ENCODE measurements around the gene ZSCAN5A.
"Not testable (repeated sequence)": the region's sequence is repeated elsewhere in the genome, so short reads cannot be mapped to it uniquely, and the experiment has no call there.

ZSCAN5A gene

DNA sequence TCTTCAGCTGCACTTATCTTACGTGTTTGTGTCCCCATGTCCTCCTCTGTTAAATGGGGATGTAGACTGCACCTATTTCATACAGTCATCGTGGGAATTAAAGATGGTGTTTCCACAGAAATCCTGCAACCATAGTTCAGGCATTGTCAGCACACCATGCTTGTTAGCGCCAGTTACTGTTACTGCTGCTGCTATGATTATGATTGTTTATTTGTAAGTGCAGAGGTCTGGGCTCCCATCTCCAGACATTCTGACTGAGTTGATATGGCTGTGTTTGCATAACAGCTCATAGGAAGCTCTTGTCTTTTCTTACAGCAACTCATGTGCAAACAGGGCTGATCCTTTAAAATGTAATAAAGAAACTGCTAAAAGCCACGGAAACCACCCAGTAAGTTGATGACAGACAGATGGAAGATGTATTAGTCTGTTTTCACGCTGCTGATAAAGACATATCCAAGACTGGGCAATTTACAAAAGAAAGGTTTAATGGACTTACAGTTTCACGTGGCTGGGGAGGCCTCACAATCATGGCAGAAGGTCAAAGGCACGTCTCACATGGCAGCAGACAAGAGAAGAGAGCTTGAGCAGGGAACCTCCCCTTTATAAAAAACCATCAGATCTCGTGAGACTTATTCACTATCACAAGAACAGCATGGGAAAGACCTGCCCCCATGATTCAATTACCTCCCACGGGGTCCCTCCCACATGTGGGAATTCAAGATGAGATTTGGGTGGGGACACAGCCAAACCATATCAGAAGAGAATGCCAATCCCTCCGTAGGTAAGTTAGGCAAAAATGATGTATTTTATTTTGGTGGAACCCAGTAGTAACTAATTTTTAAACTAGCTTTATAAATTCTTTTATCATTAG lies 1.6 kb downstream of the ZSCAN5A start:
- no peak for FAIRE-seq

DNA sequence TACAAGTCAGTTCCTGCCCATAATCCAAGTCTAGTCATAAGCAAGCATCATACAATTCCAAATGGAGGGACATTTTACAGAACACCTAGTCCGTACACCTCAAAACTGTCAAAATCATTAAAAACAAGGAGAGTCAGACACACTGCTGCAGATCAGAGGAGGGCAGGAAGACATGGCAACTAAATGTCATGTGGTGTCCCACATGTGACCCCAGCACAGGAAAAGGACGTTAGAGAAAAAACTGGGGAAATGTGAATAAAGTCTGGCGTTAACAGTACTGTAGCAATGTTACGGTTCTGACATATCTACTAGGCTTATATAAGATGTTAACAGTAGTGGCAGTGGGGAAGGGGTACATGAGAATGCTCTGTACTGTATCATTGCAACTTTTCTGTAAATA lies 2.3 kb downstream of the ZSCAN5A start:
- no peak for FAIRE-seq

DNA sequence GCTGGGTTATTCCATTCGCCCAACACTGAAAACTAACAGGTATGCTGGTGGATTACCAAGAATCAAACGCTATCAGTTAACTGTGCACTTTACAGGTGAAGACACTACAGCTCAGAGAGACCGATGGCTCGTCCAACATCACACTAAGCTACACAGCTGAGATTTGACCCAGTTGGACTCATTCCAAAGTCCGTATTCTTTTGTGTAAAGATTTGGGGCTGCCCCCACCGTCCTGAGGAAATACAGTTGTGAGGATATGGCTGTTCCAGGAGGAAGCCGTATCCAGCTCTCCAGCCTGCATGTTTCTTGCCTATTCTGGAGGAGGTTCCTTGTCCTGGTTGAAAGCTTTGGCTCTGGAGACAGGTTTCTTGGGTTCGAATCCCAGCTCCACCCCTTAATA lies 4.2 kb downstream of the ZSCAN5A start:
- no peak for FAIRE-seq

DNA sequence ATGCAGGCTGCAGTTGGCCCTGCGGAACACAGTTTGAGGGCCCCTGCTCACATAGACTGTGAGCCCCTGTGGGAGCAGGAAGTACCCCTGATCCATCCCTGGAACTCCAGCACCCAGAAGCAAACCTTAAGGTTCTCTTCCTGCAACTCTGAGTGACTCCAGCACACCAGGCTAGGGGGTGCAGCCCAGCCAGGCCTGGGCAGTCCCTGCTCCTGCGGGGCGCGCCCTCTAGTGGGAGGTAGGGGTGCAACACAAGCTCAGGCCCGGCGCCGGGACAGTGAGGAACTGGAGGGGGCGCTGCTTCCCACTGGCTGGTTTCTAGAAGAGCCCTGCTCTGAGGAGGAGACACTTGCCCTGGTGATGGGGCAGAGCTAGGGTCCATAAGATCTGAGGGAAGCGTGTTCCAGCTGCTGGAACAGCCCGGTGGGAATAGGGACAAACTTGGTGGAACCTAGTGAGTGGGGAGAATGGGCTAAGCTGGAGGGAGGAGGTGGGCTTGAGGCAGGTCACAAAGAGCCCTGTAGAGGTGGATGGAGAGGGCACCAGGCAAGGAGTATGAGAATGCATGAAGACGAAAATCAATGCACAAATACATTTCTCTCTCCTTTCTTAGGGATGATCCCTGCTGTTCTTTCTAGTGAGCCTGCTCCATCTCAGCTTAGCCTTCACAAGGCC lies 5.0 kb downstream of the ZSCAN5A start:
- no peak for FAIRE-seq

DNA sequence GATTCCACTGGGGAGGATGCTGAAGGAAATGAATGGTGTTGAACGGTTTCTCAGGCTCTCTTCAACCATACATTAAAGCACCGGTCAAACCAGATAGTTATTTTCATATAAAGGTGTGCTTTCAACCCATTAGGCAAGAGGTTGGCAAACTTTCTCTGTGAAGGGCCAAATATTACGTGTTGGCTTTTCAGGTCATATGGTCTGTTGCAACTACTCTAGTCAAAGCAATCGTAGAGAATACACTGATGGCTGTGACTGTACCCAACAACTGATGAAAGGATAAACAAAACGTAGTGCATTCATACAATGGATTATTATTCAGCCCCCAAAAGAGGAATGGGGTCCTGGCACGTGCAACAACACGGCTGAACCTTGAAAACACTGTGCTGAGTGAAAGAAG lies 5.8 kb downstream of the ZSCAN5A start:
- no peak for FAIRE-seq

DNA sequence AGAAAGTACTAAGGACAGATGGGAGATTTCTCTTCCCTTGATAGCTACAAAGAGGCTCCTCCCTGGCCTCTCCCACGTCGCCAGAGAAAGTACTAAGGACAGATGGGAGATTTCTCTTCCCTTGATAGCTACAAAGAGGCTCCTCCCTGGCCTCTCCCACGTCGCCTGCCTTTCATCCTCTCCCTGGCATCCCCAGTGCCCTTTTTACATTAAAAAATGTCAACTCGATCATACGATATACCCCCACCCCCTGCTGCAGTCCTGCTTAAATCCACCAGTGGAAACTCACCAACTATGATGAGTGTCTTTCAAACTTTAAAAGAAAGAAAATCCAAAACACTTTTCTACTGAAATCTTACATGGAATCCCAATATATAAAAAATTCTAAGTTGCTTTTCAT lies 7.6 kb downstream of the ZSCAN5A start:
- not testable (repeated sequence) for FAIRE-seq

DNA sequence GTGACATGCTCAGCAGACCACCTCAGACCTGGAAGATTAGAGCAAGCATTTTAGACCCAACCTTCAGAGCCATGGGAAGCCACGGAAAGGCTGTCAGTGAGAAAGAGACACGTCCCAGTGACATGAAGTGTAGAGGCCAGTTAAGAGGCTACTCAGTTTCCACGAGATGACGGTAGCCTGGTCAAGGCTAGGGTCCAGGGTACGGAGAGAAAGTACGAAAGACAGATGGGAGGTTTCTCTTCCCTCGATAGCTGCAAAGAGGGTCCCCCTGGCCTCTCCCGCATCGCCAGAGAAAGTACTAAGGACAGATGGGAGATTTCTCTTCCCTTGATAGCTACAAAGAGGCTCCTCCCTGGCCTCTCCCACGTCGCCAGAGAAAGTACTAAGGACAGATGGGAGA lies 8.6 kb downstream of the ZSCAN5A start:
- FAIRE-seq = no peak

DNA sequence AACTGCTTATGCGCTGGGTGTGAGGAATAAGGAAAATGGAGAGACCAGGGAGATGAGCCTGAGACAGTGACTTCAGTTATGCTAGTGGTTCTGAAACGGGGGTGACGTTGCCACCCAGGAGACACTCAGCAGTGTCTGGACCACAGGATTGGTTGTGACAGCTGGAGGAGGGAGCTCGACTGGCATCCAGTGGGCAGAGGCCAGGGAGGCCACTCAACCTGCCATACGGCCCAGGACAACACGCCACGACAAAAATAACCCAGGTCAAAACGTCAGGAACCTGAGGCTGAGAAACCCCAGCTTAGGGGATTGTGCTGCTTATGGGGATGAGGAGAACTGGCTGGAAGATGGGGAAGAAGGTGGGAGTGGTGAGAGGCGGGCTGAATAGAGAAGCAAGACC lies 10.4 kb downstream of the ZSCAN5A start:
- no peak for FAIRE-seq

DNA sequence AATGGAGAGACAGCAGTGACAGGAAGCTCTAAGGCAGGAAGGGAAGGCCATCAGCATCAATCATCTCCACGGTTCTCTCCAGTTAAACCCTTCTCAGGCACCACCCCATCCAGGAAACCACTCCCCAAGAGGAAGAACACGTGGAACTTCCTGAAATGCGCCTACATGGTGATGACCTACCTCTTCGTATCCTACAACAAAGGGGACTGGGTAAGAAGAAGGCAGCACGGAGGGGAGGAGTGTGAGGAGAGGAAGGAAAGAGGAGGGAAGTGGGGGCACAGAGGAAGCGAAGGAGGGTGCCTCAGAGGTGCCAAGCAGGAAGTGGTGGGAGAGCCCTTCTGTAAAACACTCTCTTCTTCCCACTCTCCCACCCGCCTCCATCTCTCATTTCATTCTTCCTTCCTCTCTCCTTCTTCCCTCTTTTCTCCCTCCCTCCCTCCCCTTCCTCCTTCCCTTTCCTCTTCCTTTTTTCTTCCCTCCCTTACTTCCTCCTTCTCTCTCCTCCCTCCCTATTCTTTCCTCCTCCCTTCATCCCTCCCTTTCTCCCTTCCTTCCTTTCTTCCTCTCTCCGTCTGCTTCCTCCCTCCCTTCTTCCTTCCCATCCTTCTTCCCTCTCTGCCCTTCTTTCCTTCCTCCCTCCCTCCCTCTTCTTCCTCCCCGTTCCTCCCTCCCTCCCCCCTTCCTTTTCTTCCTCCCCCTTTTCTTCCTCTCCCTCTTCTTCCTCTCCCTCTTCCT lies 12.6 kb downstream of the ZSCAN5A start:
- FAIRE-seq = no peak

DNA sequence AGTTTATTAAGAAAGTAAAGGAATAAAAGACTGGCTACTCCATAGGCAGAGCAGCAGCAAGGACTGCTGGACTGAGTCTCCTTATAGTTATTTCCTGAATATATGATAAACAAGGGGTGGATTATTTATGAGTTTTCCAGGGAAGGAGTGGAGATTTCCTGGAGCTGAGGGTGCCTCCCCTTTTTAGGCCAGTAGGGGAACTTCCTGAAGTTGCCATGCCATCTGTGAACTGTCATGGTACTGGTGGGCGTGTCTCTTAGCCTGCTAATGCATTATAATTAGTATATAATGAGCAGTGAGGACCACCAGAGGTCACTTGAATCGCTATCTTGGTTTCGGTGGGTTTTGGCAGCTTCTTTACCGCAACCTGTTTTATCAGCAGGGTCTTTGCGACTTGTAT lies 13.5 kb downstream of the ZSCAN5A start:
- FAIRE-seq = no peak

DNA sequence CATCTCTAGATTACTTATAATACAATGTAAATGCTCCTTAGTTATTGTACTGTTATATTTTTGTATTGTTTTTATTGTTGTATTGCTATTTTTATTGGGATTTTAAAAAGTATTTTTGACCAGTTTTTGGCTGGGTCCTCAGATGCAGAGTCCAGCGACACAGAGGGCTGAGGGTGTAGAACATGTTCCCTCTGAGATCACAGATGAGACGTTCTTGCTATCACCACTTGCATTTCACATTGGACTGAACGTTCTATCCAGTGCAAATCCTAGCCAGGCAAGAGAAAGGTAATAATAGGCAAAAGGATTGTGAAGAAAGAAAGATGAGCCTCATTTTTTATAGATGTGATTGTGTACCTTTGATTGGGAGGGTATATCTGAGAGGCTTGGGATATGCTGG lies 15.0 kb downstream of the ZSCAN5A start:
- FAIRE-seq = no peak

DNA sequence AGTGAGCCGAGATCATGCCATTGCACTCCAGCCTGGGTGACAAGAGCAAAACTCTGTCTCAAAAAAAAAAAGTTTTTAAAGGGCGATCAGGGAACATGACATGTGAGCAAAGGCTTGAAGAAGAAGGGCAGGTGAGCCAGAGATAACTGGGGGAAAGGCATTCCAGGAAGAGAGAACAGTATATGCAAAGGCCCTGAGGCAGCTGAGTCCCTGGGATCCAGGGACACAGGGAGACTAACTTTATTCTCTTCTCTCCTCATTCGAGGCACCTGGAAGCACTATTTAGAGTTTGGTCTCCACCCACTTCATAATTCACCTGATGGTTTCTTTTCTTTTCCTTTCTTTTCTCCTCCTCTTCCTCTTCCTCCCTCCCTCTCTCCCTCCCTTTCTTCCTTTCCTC lies 17.6 kb downstream of the ZSCAN5A start:
- no peak for FAIRE-seq

DNA sequence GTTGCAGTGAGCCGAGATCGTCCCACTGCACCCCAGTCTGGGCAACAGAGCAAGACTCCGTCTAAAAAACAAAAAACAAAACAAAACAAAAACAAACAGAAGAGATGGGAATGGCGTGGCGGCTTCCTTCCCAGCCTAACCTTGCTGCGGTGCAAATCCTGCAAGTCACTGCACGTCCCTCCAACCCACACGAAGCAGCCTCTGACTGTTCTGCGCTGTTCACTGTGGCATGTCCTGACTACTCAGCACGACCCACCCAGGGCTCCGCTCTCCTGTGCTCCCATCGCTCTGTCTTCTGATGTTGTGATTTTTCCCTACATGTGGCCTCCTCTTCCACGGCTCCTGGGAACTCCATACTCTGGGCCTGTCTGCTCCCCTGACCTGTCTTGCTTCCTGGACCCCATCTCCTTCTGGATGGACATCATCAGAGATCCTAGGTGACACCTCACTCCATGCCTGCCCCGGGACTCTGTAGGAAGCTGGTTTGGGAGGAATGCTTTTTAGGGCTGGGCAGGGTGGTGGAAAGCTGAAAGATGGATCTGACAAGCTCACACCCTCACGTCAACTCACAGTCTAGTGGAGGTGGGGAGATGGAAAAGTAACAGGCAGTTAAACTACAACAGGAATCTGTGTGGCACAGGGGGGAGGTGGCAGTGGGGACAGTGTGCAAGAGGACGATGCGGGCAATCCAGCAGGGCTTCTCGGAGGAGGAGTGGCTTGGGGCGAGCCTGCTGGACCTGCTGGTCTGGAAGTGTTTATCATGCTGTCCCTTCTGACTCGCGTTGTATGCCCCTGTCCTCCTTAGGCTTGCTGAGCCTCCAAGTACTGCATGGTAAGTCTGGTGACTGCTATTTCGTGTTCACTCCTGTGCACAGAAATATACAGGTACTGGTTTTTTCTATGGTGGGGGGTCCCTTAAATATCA lies 18.8 kb downstream of the ZSCAN5A start:
- no peak for FAIRE-seq

DNA sequence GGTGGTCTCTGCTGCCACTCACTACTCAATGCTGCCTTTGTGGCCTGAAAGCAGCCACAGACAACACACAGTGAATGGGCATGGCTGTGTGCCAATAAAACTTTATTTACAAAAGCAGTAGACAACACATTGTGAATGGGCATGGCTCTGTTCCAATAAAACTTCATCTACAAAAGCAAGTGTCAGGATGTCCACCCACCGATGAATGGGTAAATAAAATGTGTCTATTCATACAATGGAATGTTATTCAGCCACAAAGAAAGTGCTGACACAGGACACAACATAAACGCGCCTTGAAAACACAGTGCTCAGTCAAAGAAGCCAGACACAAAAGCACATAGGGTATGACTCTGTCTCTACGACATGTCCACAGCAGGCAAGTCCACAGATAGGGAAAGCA lies 20.1 kb downstream of the ZSCAN5A start:
- no peak for FAIRE-seq

DNA sequence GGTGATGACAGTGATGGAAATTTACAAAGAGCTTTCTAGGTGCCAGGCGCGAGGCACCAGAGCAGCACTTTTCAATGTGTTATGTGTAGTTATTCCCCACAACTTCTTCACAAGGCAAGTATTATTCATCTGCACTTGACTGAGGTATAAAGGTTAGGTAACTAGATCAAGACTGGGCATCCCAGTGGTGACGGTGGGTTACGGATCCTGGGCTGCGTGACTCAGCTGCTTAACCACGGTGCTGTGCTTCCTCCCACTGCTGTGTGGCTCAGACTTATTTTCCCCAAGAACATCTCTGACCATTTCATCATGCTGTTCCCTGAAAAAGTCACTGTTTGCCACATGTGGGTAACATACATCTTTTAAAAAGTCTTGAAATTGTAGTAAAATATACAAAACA lies 22.8 kb downstream of the ZSCAN5A start:
- no peak for FAIRE-seq

DNA sequence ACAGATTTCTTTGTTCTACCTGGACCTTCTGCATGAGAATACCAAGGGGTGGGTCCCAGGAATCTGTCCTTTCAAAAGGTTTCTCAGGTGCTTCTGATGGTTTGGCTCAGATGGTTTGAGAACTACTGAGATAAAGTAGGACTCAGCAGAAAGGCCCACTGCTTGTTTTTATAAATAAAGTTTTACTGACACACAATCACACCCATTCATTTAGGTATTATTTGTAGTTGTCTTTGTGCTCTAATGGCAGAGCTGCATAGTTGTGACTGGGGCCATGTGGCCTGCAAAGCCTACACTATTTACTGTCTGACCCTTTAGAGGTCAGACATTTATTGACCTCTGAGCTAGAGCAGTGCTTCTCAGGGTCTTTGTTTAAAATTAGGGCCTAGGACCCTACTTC lies 24.5 kb downstream of the ZSCAN5A start:
- FAIRE-seq = no peak

DNA sequence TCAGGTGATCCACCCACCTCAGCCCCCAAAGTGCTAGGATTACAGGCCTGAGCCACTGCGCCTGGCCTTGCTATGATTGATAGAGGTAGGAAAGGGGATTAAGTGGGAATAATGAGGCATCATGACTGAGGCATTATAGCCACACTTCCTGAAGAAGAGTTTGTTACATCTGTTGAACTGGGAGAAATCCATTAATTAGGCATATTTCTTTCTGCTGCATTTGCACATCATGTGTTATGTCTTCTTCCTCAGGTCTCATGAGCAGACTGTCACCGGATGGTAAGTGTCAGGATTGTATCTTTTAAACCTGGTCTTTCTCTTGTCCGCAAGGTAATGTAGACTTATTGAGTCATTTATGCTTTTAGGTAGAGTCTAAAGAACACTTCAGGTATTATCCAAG lies 29.9 kb downstream of the ZSCAN5A start:
- no peak for FAIRE-seq

DNA sequence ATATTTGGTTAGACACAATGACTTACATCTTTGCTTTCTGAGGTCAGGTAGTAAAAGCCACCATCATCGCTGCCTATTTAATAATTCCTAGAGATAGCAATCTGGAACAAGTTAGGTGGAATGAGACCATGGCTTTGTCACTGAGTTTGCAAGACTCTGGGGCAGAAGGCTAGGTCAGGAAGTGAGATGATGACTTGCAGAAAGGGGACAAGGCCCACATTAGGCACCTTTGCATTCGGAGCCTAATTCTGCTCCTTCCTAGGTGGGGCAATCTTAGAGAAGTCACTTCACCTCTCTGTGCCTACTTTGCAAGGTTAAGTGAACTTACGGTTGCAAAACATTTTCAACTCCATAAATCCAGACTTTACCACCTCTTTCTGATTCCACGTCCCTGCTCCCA lies 31.8 kb downstream of the ZSCAN5A start:
- no peak for FAIRE-seq

DNA sequence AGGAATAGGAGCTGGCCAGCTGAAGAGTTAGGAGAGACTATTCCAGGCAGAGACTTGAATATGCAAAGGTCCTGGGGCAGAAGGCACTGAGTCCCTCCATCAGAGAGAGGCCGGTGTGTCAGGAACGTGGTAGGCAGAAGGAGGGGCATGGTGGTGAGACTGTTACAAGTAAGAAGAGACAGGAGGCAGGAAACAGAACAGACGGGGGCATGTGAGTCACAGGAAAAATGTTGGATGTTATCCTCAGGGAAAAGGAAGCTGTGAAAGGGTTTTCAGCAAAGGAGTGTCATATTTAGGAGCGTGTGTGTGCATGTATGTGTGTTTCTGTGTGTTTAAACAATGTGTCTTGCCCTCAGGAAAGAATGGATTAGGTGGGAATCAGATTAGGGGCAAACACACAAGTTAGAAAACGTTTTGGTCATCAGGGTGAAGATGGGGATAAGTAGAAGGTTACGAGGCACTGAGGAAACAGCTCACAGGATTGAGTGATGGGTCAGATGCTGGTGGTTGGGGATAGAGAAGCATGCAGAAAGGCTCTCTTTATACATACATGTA lies 41.0 kb downstream of the ZSCAN5A start:
- FAIRE-seq = no peak

DNA sequence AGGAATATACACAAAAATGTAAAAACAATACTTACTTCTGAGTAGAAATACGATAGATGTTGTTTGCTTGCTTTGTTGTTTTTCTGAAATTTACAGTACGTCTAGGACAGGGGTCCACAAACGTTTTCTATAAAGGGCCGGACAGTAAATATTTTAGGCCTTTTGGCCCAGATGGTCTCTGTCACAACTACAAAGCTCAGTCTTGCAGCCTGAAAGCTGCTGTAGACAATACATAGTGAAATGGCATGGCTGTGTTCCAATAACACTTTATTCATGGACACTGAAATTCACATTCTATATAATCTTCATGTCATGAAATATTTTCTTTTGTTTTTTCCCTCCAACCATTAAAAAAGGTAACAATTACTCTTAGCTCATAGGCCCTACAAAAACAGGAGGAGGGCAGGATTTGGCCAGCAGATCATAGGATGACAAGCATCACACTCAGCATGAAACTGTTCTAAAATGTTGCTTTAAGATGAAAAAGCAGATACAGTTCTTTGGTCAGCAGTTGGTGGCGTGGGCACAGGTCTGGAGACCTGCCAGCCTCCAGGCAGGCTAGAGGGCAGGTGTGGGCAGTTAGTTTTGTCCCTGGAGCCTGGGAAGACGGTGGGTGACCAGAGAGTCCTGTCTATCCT lies 42.4 kb downstream of the ZSCAN5A start, which contains the start of gene EDDM13:
Gene EDDM13 (plus strand): TSS at position 588 of the 638 bp plus-strand sequence. CDS start 87 bp downstream, outside the sequence.
- no peak for FAIRE-seq

DNA sequence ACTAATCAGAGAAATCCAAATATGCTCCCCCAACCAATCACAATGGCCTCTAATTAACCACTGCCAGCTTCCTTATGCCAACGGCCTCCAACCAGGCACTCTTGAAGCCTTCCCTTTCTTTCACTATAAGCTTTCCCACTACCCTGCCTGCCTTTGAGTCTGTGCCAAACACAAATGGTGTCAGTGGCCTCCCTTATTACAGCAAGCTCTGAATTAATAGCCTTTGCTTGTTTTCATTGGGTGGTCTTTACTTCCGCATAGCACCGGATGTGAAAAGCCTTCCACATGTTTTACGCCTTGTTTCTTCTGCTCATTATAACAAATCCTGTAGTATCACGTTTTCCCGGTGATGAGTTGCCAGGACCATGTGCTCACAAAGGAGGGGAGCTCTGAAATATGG lies 43.5 kb downstream of the ZSCAN5A start:
- FAIRE-seq = no peak

DNA sequence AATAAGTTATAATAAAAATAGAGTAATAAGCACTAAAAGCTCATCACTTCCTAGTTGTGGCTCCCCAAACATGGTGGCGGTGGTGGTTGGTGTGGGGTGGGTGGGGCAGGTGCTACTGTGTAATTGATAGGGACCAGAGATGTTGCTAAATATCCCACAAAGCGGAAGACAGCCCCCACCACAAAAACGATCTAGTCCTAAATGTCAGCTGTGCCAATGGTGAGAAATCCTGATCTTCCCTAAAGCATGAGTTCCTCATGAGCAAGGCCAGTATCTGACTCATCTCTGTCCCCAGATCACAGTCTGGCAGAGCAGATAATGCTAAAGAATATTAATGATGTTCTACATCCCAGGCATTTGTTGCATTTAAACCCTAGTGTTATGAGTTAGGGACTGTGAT lies 44.0 kb downstream of the ZSCAN5A start:
- FAIRE-seq = no peak

Data from G401.6 (cell line).